GM18909 (cell line): Measurements from ENCODE around the gene MTMR12.
"Not testable (repeated sequence)": the region's sequence is repeated elsewhere in the genome, so short reads cannot be mapped to it uniquely, and the experiment has no call there.

ENCODE experiments used
- ATAC-seq: cut with Tn5 transposase; IDR thresholded peaks from one replicate; pipeline ENCODE4 v1.9.1; 2021; ENCODE audit warnings: mild to moderate bottlenecking; ENCODE audit not compliant: unreplicated experiment, poor library complexity

MTMR12 gene

GRCh38 chr5:32326216-32326772, 13.6 kb upstream of the MTMR12 start:
- no peak for ATAC-seq

GRCh38 chr5:32325616-32326015, 12.9 kb upstream of the MTMR12 start:
- no peak for ATAC-seq

GRCh38 chr5:32325062-32325461, 12.3 kb upstream of the MTMR12 start:
- peak; percentile 62 for ATAC-seq

GRCh38 chr5:32323741-32324140, 11.0 kb upstream of the MTMR12 start:
- no peak for ATAC-seq

- no peak for ATAC-seq
Observed at GRCh38 chr5:32322882-32323281, 10.1 kb upstream of the MTMR12 start.

GRCh38 chr5:32321787-32322186, 9.0 kb upstream of the MTMR12 start:
- not testable (repeated sequence) for ATAC-seq

GRCh38 chr5:32320576-32320975, 7.8 kb upstream of the MTMR12 start:
- ATAC-seq: no peak

- ATAC-seq: no peak
Observed at GRCh38 chr5:32319926-32320543, 7.3 kb upstream of the MTMR12 start.

GRCh38 chr5:32319392-32319791, 6.7 kb upstream of the MTMR12 start:
- ATAC-seq: no peak

- ATAC-seq: no peak
Observed at GRCh38 chr5:32317041-32317440, 4.3 kb upstream of the MTMR12 start.

GRCh38 chr5:32315221-32316014, 2.7 kb upstream of the MTMR12 start:
- no peak for ATAC-seq

- ATAC-seq: no peak
Observed at GRCh38 chr5:32314658-32315057, 1.9 kb upstream of the MTMR12 start.

- not testable (repeated sequence) for ATAC-seq
Observed at GRCh38 chr5:32314152-32314488, 1.4 kb upstream of the MTMR12 start.

- ATAC-seq: peak; percentile 32
Observed at GRCh38 chr5:32312197-32312594, 543 bp downstream of the MTMR12 start.

- ATAC-seq: no peak
Observed at GRCh38 chr5:32311404-32312196, 1.1 kb downstream of the MTMR12 start.

- ATAC-seq: no peak
Observed at GRCh38 chr5:32309761-32310160, 3.0 kb downstream of the MTMR12 start.

GRCh38 chr5:32308946-32309345, 3.8 kb downstream of the MTMR12 start:
- ATAC-seq: no peak

- ATAC-seq: no peak
Observed at GRCh38 chr5:32307769-32308194, 5.0 kb downstream of the MTMR12 start.

- ATAC-seq: no peak
Observed at GRCh38 chr5:32304622-32305021, 8.1 kb downstream of the MTMR12 start.

GRCh38 chr5:32303755-32304120, 9.0 kb downstream of the MTMR12 start:
- no peak for ATAC-seq
